H1 (cell line): ENCODE data around the gene GGTLC2. TPM values are rescaled to one million over a fixed set of nuclear protein-coding genes. Genes with fewer than 3 reads are reported as not detected.

ENCODE experiments used
- CTCF ChIA-PET: fragments of 300-600 bp; sonication (Branson Sonifier 250); formaldehyde crosslinking; loops from one replicate; lab custom pipeline; 2021; ENCODE audit not compliant: partially characterized antibody; lab: Charles Lee
- POLR2A ChIA-PET: fragments of 300-600 bp; sonication (Branson Sonifier 250); formaldehyde crosslinking; loops from one replicate; lab custom pipeline; 2021; ENCODE audit warnings: inconsistent platforms; ENCODE audit not compliant: partially characterized antibody; lab: Charles Lee
- DNase-seq, 2 experiments: peaks; one replicate each; pipeline versions ENCODE4 v3.0.0 to v3.0.0-alpha.2; 2010 to 2022; ENCODE audit warnings: low spot score in 2 of 2, low read depth in 1 of 2, mixed read lengths in 1 of 2
- FAIRE-seq: peaks from 2 replicates; lab custom pipeline; 2011; peaks lifted over from hg19 to GRCh38; lab: Jason Lieb, UNC
- H2AFZ ChIP-seq: 2 replicates; pipeline ENCODE4 v1.8.1; 2012; ENCODE audit warnings: low read length, inconsistent platforms
- H2AK5ac ChIP-seq: 2 replicates; pipeline ENCODE4 v1.6.1; 2013; ENCODE audit warnings: low read depth, low read length
- H2BK120ac ChIP-seq: replicated peaks from 2 replicates; pipeline ENCODE3; 2013; ENCODE audit warnings: low read depth, low read length, inconsistent platforms
- H2BK12ac ChIP-seq: 2 replicates; pipeline ENCODE4 v1.6.1; 2013; ENCODE audit warnings: low read depth, low read length
- H2BK15ac ChIP-seq: 2 replicates; pipeline ENCODE4 v1.6.1; 2013; ENCODE audit warnings: low read length
- H2BK20ac ChIP-seq: 2 replicates; pipeline ENCODE4 v1.6.1; 2013; ENCODE audit warnings: low read length
- H2BK5ac ChIP-seq: 2 replicates; pipeline ENCODE4 v1.6.1; 2013; ENCODE audit warnings: low read depth, low read length
- H3K14ac ChIP-seq: 2 replicates; pipeline ENCODE4 v1.6.1; 2013; ENCODE audit warnings: inconsistent platforms; ENCODE audit not compliant: insufficient read length
- H3K18ac ChIP-seq: 2 replicates; pipeline ENCODE4 v1.6.1; 2013; ENCODE audit warnings: low read length; ENCODE audit errors: extremely low read depth
- H3K23ac ChIP-seq: 2 replicates; pipeline ENCODE4 v1.6.1; 2013; ENCODE audit warnings: inconsistent platforms; ENCODE audit not compliant: insufficient read length
- H3K23me2 ChIP-seq: 2 replicates; pipeline ENCODE4 v1.6.1; 2013; ENCODE audit warnings: low read depth, low read length
- H3K27ac ChIP-seq: 2 replicates; pipeline ENCODE4 v1.6.1; 2011; ENCODE audit warnings: low read depth, low read length, inconsistent platforms
- H3K27me3 ChIP-seq, 4 experiments: replicated peaks in 1 of 4; 1 replicate in 1 of 4; 2 replicates in 3 of 4; pipeline versions ENCODE4 v1.6.1 to v1.8.1; 2011 to 2013; ENCODE audit warnings: low read length in 3 of 4, mild to moderate bottlenecking in 3 of 4, inconsistent platforms in 2 of 4, mixed read lengths in 2 of 4, moderate library complexity in 1 of 4; ENCODE audit not compliant: control insufficient read depth in 3 of 4, insufficient read depth in 3 of 4; ENCODE audit errors: extremely low read depth in 1 of 4
- H3K36me3 ChIP-seq, 4 experiments: 2 replicates each; pipeline versions ENCODE4 v1.6.1 to v1.8.1; 2011 to 2013; ENCODE audit warnings: mild to moderate bottlenecking in 4 of 4, low read length in 3 of 4, moderate library complexity in 2 of 4, control low read depth in 1 of 4, inconsistent platforms in 1 of 4; ENCODE audit not compliant: insufficient read depth in 4 of 4, control insufficient read depth in 2 of 4
- H3K4ac ChIP-seq: replicated peaks from 2 replicates; pipeline ENCODE3; 2013; ENCODE audit warnings: low read length, low read depth, mixed read lengths, inconsistent platforms; ENCODE audit not compliant: insufficient read length
- H3K4me1 ChIP-seq, 4 experiments: replicated peaks in 1 of 4; 1 replicate in 1 of 4; 2 replicates in 3 of 4; pipeline versions ENCODE4 v1.6.1 to v1.8.1; 2011 to 2013; ENCODE audit warnings: low read length in 3 of 4, inconsistent platforms in 2 of 4, mixed read lengths in 1 of 4; ENCODE audit not compliant: insufficient read depth in 4 of 4, control insufficient read depth in 3 of 4
- H3K4me2 ChIP-seq, 2 experiments: 2 replicates each; pipeline versions ENCODE4 v1.6.1 to v1.8.1; 2011 to 2013; ENCODE audit warnings: low read depth in 2 of 2, low read length in 2 of 2, control low read depth in 1 of 2, inconsistent platforms in 1 of 2, mild to moderate bottlenecking in 1 of 2; ENCODE audit not compliant: insufficient read depth in 1 of 2
- H3K4me3 ChIP-seq, 4 experiments: fragments of 200-600, 300-600 bp in 1 of 4; sonication (generic), shearing (Covaris generic), sonication (Bioruptor Twin) in 1 of 4; 2 replicates each; pipeline versions ENCODE4 v1.5.1 to v1.8.1; 2011 to 2016; ENCODE audit warnings: low read length in 4 of 4, low read depth in 3 of 4, control low read depth in 2 of 4, inconsistent platforms in 2 of 4, mild to moderate bottlenecking in 2 of 4, mixed read lengths in 1 of 4, moderate library complexity in 1 of 4; ENCODE audit not compliant: insufficient read depth in 2 of 4; ENCODE audit errors: extremely low read depth in 1 of 4
- H3K56ac ChIP-seq: replicated peaks from 2 replicates; pipeline ENCODE3; 2013; ENCODE audit warnings: low read depth, mild to moderate bottlenecking, mixed read lengths, low read length, inconsistent platforms; ENCODE audit not compliant: insufficient read length
- H3K79me1 ChIP-seq: 2 replicates; pipeline ENCODE4 v1.6.1; 2013; ENCODE audit warnings: low read depth, low read length, control low read depth
- H3K79me2 ChIP-seq, 2 experiments: 2 replicates each; pipeline versions ENCODE4 v1.6.1 to v1.8.1; 2012 to 2013; ENCODE audit warnings: low read length in 2 of 2, mild to moderate bottlenecking in 2 of 2, inconsistent platforms in 1 of 2; ENCODE audit not compliant: insufficient read depth in 2 of 2, control insufficient read depth in 1 of 2
- H3K9ac ChIP-seq, 4 experiments: replicated peaks in 1 of 4; 1 replicate in 1 of 4; 2 replicates in 3 of 4; pipeline versions ENCODE4 v1.6.1 to v1.8.1; 2011 to 2013; ENCODE audit warnings: low read depth in 3 of 4, low read length in 3 of 4, control low read depth in 2 of 4, mild to moderate bottlenecking in 2 of 4, moderate library complexity in 2 of 4, inconsistent platforms in 1 of 4; ENCODE audit errors: extremely low read depth in 1 of 4
- H3K9me3 ChIP-seq, 2 experiments: 2 replicates each; pipeline versions ENCODE4 v1.6.1 to v1.8.1; 2012 to 2013; ENCODE audit warnings: mild to moderate bottlenecking in 2 of 2, moderate library complexity in 2 of 2, control low read depth in 1 of 2, inconsistent platforms in 1 of 2, low read depth in 1 of 2, low read length in 1 of 2, mixed read lengths in 1 of 2; ENCODE audit not compliant: insufficient read depth in 2 of 2
- H4K20me1 ChIP-seq, 2 experiments: replicated peaks in 1 of 2; 2 replicates each; pipeline versions ENCODE3 to v1.8.1; 2011 to 2013; ENCODE audit warnings: inconsistent platforms in 2 of 2, low read length in 2 of 2, mild to moderate bottlenecking in 1 of 2; ENCODE audit not compliant: insufficient read depth in 2 of 2, control insufficient read depth in 1 of 2
- H4K5ac ChIP-seq: 2 replicates; pipeline ENCODE4 v1.6.1; 2013; ENCODE audit warnings: low read length, low read depth, mixed read lengths, inconsistent platforms; ENCODE audit not compliant: insufficient read length
- H4K8ac ChIP-seq: 2 replicates; pipeline ENCODE4 v1.8.0; 2013; ENCODE audit warnings: mild to moderate bottlenecking, moderate library complexity, low read length, inconsistent platforms; ENCODE audit not compliant: insufficient read depth; ENCODE audit errors: extremely low read depth
- H4K91ac ChIP-seq: replicated peaks from 2 replicates; pipeline ENCODE3; 2013; ENCODE audit warnings: low read length, mixed read lengths, inconsistent platforms; ENCODE audit not compliant: insufficient read length
- EGR1 ChIP-seq: IDR thresholded peaks from 2 replicates; pipeline ENCODE4 v1.6.1; 2011; ENCODE audit warnings: low read depth, low read length, borderline replicate concordance
- KDM4A ChIP-seq: IDR thresholded peaks from one replicate; pipeline ENCODE4 v1.7.1; 2012; ENCODE audit warnings: low read depth, mild to moderate bottlenecking, moderate library complexity, low read length, inconsistent platforms; ENCODE audit not compliant: severe bottlenecking
- SP1 ChIP-seq: IDR thresholded peaks from 2 replicates; pipeline ENCODE4 v1.6.1; 2011; ENCODE audit warnings: low read depth, low read length
- WGBS, 2 experiments: shearing (Covaris generic) in 1 of 2; methylation state at CpG; one replicate each; pipeline versions ENCODE4 v1.1.6 to v1.1.7; 2013 to 2015; ENCODE audit warnings: low lambda C conversion rate in 2 of 2, mixed read lengths in 2 of 2, inconsistent platforms in 1 of 2, low coverage in 1 of 2, missing lambda C conversion rate in 1 of 2; ENCODE audit not compliant: insufficient replicate concordance in 2 of 2, insufficient coverage in 1 of 2, insufficient read length in 1 of 2; ENCODE audit errors: extremely low coverage in 1 of 2, missing lambda C conversion rate in 1 of 2; 5-methylcytosine and 5-hydroxymethylcytosine counted together
- polyA plus RNA-seq, 7 experiments: library from polyadenylated mRNA; depleted of rRNA in 3 of 7; stranded (reverse) in 5 of 7; unstranded in 2 of 7; fragments of >200 nt in 5 of 7; fragments of 200-250 nt in 2 of 7; gene quantifications; 1 replicate in 5 of 7; 2 replicates in 1 of 7; 4 replicates in 1 of 7; pipeline versions ENCODE4 v1.2.1 to v1.2.3, GENCODE V29; 2011 to 2013; ENCODE audit warnings: missing spikeins in 2 of 7, mixed read lengths in 2 of 7
- total RNA-seq: library from RNA; stranded (reverse); fragmentation: NEBNext Ultra II Directional; extraction: Animal tissue kit (Norgen Biotek cat#: 25700); gene quantifications from 2 replicates; pipeline ENCODE4 v1.2.1, GENCODE V29; 2021

The GGTLC2 gene
- total and polyA plus RNA-seq, 2 of the 8 experiments (the other 6 are each of a cell fraction or from before 2014, with no cell fraction given) = not detected

DNA sequence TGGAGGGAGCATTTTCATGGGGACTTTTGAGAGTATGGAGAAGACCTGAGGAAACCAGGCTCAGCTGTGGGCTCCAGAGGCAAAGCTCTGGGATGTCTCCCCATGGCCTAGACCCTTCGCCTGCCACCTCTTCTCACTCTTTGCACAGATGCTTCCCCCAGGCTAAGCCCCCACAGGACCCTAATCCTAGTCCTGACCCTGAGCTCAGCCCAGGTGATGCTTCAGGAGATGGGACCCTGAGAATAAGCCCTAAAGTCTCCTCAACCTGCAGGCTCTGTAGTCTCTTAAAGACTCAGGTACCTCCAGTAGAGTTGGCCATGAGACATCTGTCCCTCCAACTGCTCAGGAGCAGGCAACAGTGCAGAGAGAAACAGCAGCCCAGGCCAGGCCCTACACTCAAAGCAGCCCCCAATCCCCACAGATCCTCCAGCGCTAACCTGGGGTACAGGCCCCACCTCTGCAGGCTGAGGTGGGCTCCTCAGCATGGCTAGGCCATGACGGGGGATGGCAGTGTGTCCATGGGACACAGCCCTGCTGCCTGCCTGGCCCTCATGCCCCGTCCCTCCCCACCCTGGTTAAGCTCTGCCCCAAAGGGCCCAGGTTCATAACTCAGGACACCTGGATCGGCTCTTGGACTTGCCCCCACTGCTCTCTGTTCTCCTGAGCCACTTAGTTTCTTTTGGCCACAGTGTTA lies 39.4 kb downstream of the GGTLC2 start:
- peaks cover 5% of the 10 kb centered on the region; the same call in 1 of the 2 replicates for H3K23me2 ChIP-seq
- DNase-seq = no peak
- H3K4me1 ChIP-seq = no peaks in the 10 kb centered on the region
- peaks cover 28 to 51% (median 37%) of the 10 kb centered on the region in 4 experiments; a peak in 6 of 7 replicates for H3K27me3 ChIP-seq
- H3K14ac ChIP-seq = no peak overlapping the region
- H2BK12ac ChIP-seq = no peak overlapping the region
- H2AK5ac ChIP-seq = no peak overlapping the region
- CTCF ChIA-PET = no interaction called here
- no peak overlapping the region for H3K27ac ChIP-seq
- WGBS, 2 experiments = 83% methylated on average over 3 of the region's 5 CpGs; no CpG with 5 or more reads in 1 of the 2 experiments
- no peak overlapping the region for H4K5ac ChIP-seq
- H3K9me3 ChIP-seq = peaks cover 33 to 79% of the 10 kb centered on the region in 2 experiments
- no peak overlapping the region for H2AFZ ChIP-seq
- no peaks in the 10 kb centered on the region; a peak in 1 of 8 replicates for H3K36me3 ChIP-seq
- H3K4me3 ChIP-seq = no peak overlapping the region
- no peak overlapping the region for H2BK15ac ChIP-seq
- H3K4me2 ChIP-seq = no peak overlapping the region
- TF ChIP-seq SP1 (no peak), EGR1 (no peak), KDM4A (no peak)
- TF ChIP-seq, all 59 proteins: peak for 0
- Histone ChIP-seq H2BK120ac (no peak overlapping the region), H4K8ac (no peak overlapping the region), H3K79me2 (peaks cover 0 to 3% of the 10 kb centered on the region in 2 experiments; a peak in 2 of 4 replicates), H3K79me1 (no peaks in the 10 kb centered on the region), H3K23ac (no peak overlapping the region), H3K56ac (no peak overlapping the region), H4K91ac (no peak overlapping the region), H2BK20ac (no peak overlapping the region), H3K18ac (no peak overlapping the region), H2BK5ac (no peak overlapping the region), H3K4ac (no peak overlapping the region), H4K20me1 (peaks cover 0 to 11% of the 10 kb centered on the region in 2 experiments), H3K9ac (no peak overlapping the region)
- POLR2A ChIA-PET = no interaction called here
- FAIRE-seq = no peak
